ENCODE data around the gene HPS4. TPM values are rescaled to one million over a fixed set of nuclear protein-coding genes. Genes with fewer than 3 reads are reported as not detected.

HPS4 gene
- total RNA-seq, 2 experiments from 2014 or later: 77.4 to 89.6 TPM

DNA sequence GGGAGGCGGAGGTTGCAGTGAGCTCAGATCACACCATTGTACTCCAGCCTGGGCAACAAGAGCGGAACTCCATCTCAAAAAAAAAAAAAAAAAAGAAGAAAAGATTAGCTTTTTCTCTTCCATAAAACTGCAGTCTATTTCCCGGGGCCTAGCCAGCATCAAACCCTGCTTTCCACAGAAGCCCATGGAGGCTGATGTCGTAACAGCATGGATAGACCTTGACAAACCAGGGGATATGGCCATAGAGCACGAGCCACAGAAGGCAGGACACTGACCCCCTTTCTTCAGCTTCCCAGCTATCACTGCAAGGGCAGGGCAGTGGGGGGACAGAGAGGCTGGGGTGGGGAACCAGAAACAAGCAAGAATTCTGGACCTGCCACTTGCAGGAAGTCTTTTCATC lies 21.5 kb downstream of the HPS4 start:
- peaks cover 24% of the 10 kb centered on the region for H3K79me2 ChIP-seq (ENCODE audit: insufficient read depth, low read depth, low read length)
- BruUV-seq (replicated peaks): no TSS peak
- H3K36me3 ChIP-seq (ENCODE audit: insufficient read depth, low read length): peaks cover 99% of the 10 kb centered on the region
- no peaks in the 10 kb centered on the region for H3K9me2 ChIP-seq (ENCODE audit: insufficient read depth, low read length)
- DNase-seq (ENCODE audit: low spot score): no peak
- intact Hi-C loops (cut with micrococcal nuclease; ENCODE audit: unreplicated experiment): no loop called here
- CTCF ChIA-PET (ENCODE audit: unreplicated experiment): no interaction called here
- no peaks in the 10 kb centered on the region for H3K9me3 ChIP-seq (ENCODE audit: low read length)
- H4K20me1 ChIP-seq (ENCODE audit: insufficient read depth, low read length): peaks cover 18% of the 10 kb centered on the region
- H3K4me3 ChIP-seq (ENCODE audit: low read depth, low read length, poor library complexity, severe bottlenecking): no peak overlapping the region
- no peak overlapping the region for H3K4me2 ChIP-seq (ENCODE audit: low read length)
- no peak overlapping the region for H2AFZ ChIP-seq (ENCODE audit: low read length)
- POLR2A ChIA-PET: interaction anchor here (0.7 kb wide), 1 partner anchor 87 kb away, joined by 3 read pairs; no protein-coding TSS in a partner anchor
- no peak overlapping the region for H3K27ac ChIP-seq (ENCODE audit: low read depth, low read length, poor library complexity, severe bottlenecking)
- TF ChIP-seq EZH2phosphoT487 (IDR thresholded peaks at IDR 0.05; ENCODE audit: borderline replicate concordance, low read depth, low read length): no peak
- TF ChIP-seq, protein P1, sequence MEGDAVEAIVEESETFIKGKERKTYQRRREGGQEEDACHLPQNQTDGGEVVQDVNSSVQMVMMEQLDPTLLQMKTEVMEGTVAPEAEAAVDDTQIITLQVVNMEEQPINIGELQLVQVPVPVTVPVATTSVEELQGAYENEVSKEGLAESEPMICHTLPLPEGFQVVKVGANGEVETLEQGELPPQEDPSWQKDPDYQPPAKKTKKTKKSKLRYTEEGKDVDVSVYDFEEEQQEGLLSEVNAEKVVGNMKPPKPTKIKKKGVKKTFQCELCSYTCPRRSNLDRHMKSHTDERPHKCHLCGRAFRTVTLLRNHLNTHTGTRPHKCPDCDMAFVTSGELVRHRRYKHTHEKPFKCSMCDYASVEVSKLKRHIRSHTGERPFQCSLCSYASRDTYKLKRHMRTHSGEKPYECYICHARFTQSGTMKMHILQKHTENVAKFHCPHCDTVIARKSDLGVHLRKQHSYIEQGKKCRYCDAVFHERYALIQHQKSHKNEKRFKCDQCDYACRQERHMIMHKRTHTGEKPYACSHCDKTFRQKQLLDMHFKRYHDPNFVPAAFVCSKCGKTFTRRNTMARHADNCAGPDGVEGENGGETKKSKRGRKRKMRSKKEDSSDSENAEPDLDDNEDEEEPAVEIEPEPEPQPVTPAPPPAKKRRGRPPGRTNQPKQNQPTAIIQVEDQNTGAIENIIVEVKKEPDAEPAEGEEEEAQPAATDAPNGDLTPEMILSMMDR (conservative IDR thresholded peaks at IDR 0.05; ENCODE audit: low read length): no peak
- H3K4me1 ChIP-seq (ENCODE audit: insufficient read depth, low read length, poor library complexity, severe bottlenecking): no peaks in the 10 kb centered on the region

DNA sequence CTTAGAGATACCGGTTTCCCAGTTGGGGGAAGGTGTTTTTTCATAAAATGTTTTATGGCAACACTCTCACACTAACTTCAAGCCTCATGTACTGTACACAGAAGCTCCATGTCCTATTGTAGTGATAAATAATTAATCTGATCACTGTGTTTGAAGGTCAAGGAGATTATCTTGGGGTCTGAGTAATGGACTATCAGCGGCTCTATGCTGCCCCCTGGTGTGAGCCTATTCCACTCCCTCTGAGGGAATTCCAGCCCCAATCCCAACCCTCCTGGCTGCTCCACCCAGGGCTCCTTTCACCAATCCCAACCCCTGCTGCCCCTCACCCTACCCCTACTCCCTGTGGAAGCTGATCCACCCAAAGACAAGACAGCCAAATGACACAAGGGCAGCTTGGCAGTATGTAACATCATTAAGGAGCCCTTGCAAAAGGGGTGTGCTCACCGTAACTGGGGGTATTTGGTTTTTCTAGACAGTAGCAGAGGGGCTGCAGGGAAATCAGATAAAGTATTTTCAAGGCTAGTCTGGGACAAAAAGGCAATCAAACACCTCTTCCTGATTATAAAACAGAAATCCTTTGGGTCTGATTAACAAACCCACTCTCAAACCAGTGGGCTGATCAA lies 22.3 kb downstream of the HPS4 start:
- intact Hi-C loops (cut with micrococcal nuclease; ENCODE audit: unreplicated experiment): loop anchor here (1.0 kb wide), 2 partner anchors 63 to 97 kb away; no protein-coding TSS in a partner anchor
- H3K9me3 ChIP-seq (ENCODE audit: low read length): no peaks in the 10 kb centered on the region
- DNase-seq (ENCODE audit: low spot score): peak; percentile 41
- H3K79me2 ChIP-seq (ENCODE audit: insufficient read depth, low read depth, low read length): peaks cover 24% of the 10 kb centered on the region
- H3K9me2 ChIP-seq (ENCODE audit: insufficient read depth, low read length): no peaks in the 10 kb centered on the region
- H3K36me3 ChIP-seq (ENCODE audit: insufficient read depth, low read length): peaks cover 99% of the 10 kb centered on the region
- BruUV-seq (replicated peaks): no TSS peak
- H3K4me1 ChIP-seq (ENCODE audit: insufficient read depth, low read length, poor library complexity, severe bottlenecking): no peaks in the 10 kb centered on the region
- POLR2A ChIA-PET: interaction anchor here (0.7 kb wide), 1 partner anchor 86 kb away, joined by 3 read pairs; no protein-coding TSS in a partner anchor
- CTCF ChIA-PET (ENCODE audit: unreplicated experiment): interaction anchor here (1.2 kb wide), 1 partner anchor 97 kb away, joined by 4 read pairs; no protein-coding TSS in a partner anchor
- H2AFZ ChIP-seq (ENCODE audit: low read length): no peak overlapping the region
- H3K27ac ChIP-seq (ENCODE audit: low read depth, low read length, poor library complexity, severe bottlenecking): no peak overlapping the region
- TF ChIP-seq EZH2phosphoT487 (IDR thresholded peaks at IDR 0.05; ENCODE audit: borderline replicate concordance, low read depth, low read length): no peak
- TF ChIP-seq, protein P1 (conservative IDR thresholded peaks at IDR 0.05; ENCODE audit: low read length): peak; percentile 93
- H3K4me2 ChIP-seq (ENCODE audit: low read length): no peak overlapping the region
- no peak overlapping the region for H3K4me3 ChIP-seq (ENCODE audit: low read depth, low read length, poor library complexity, severe bottlenecking)
- H4K20me1 ChIP-seq (ENCODE audit: insufficient read depth, low read length): peaks cover 17% of the 10 kb centered on the region

DNA sequence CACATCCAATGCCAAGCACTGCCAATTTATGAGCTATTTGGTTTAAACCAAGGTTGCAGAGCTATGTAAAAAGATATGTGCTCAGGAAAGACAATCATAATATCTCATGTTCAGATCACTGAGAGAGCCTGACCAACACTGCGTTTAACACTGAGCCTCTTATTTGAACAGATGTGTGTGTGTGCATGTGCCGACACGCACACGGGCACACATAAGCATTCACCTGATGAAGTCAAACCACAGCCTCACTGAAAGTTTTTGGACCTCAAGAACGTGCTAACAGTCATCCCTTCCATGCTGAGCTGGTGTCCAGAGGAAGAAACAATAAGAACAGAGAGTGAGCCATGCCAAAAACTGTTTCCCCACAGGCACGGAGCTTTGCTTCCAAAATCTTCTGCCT lies 23.4 kb downstream of the HPS4 start:
- peaks cover 97% of the 10 kb centered on the region for H3K36me3 ChIP-seq (ENCODE audit: insufficient read depth, low read length)
- H3K9me3 ChIP-seq (ENCODE audit: low read length): no peaks in the 10 kb centered on the region
- peaks cover 24% of the 10 kb centered on the region for H3K79me2 ChIP-seq (ENCODE audit: insufficient read depth, low read depth, low read length)
- intact Hi-C loops (cut with micrococcal nuclease; ENCODE audit: unreplicated experiment): no loop called here
- H3K4me3 ChIP-seq (ENCODE audit: low read depth, low read length, poor library complexity, severe bottlenecking): no peak overlapping the region
- H3K9me2 ChIP-seq (ENCODE audit: insufficient read depth, low read length): no peaks in the 10 kb centered on the region
- no peak overlapping the region for H3K4me2 ChIP-seq (ENCODE audit: low read length)
- H3K27ac ChIP-seq (ENCODE audit: low read depth, low read length, poor library complexity, severe bottlenecking): no peak overlapping the region
- no peak for TF ChIP-seq EZH2phosphoT487 (IDR thresholded peaks at IDR 0.05; ENCODE audit: borderline replicate concordance, low read depth, low read length)
- TF ChIP-seq, protein P1 (conservative IDR thresholded peaks at IDR 0.05; ENCODE audit: low read length): no peak
- no TSS peak for BruUV-seq (replicated peaks)
- H3K4me1 ChIP-seq (ENCODE audit: insufficient read depth, low read length, poor library complexity, severe bottlenecking): no peaks in the 10 kb centered on the region
- DNase-seq (ENCODE audit: low spot score): no peak
- H2AFZ ChIP-seq (ENCODE audit: low read length): no peak overlapping the region
- CTCF ChIA-PET (ENCODE audit: unreplicated experiment): interaction anchor here (0.8 kb wide), 1 partner anchor 95 kb away, joined by 9 read pairs; no protein-coding TSS in a partner anchor
- POLR2A ChIA-PET: no interaction called here
- H4K20me1 ChIP-seq (ENCODE audit: insufficient read depth, low read length): peaks cover 17% of the 10 kb centered on the region
